ENCODE measurements around the gene MKRN3. TPM values are rescaled to one million over a fixed set of nuclear protein-coding genes. Genes with fewer than 3 reads are reported as not detected.

The MKRN3 gene
- total and polyA plus RNA-seq, 3 donors from 2014 or later = 4.5 to 7.8 (median 6.4) TPM

GRCh38 chr15:23606226-23606625 is 40.8 kb downstream of the MKRN3 start:
- no peak for DNase-seq
- no peaks in the 10 kb centered on the region for H3K36me3 ChIP-seq (ENCODE audit: low read depth, missing control alignments)
- intact Hi-C loops (cut with DNase I; ENCODE audit: low total_unique reads) = no loop called here
- no peaks in the 10 kb centered on the region for H3K27me3 ChIP-seq
- no peaks in the 10 kb centered on the region for H3K4me1 ChIP-seq
- WGBS, 2 donors = 72 to 100% methylated on average over 2 of the region's 2 CpGs
- H3K27ac ChIP-seq = no peak overlapping the region
- TF ChIP-seq POLR2A (IDR thresholded peaks at IDR 0.05) = no peak
- TF ChIP-seq, protein P1, sequence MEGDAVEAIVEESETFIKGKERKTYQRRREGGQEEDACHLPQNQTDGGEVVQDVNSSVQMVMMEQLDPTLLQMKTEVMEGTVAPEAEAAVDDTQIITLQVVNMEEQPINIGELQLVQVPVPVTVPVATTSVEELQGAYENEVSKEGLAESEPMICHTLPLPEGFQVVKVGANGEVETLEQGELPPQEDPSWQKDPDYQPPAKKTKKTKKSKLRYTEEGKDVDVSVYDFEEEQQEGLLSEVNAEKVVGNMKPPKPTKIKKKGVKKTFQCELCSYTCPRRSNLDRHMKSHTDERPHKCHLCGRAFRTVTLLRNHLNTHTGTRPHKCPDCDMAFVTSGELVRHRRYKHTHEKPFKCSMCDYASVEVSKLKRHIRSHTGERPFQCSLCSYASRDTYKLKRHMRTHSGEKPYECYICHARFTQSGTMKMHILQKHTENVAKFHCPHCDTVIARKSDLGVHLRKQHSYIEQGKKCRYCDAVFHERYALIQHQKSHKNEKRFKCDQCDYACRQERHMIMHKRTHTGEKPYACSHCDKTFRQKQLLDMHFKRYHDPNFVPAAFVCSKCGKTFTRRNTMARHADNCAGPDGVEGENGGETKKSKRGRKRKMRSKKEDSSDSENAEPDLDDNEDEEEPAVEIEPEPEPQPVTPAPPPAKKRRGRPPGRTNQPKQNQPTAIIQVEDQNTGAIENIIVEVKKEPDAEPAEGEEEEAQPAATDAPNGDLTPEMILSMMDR (IDR thresholded peaks at IDR 0.05) = no peak
- H3K4me3 ChIP-seq = no peak overlapping the region
- H3K9me3 ChIP-seq = no peaks in the 10 kb centered on the region

- intact Hi-C loops (cut with DNase I; ENCODE audit: low total_unique reads) = no loop called here
- Histone ChIP-seq H3K27ac (no peak overlapping the region), H3K4me3 (peak overlapping the region in 1 of 2 donors; percentile 24), H3K36me3 (ENCODE audit: low read depth, missing control alignments) (no peaks in the 10 kb centered on the region), H3K4me1 (no peaks in the 10 kb centered on the region), H3K9me3 (no peaks in the 10 kb centered on the region), H3K27me3 (no peaks in the 10 kb centered on the region)
- TF ChIP-seq, protein P1 (IDR thresholded peaks at IDR 0.05) = no peak
- no peak for TF ChIP-seq POLR2A (IDR thresholded peaks at IDR 0.05)
- no peak for DNase-seq
- WGBS, 2 donors = 50 to 65% methylated on average over 10 of the region's 10 CpGs
These were observed 51.1 kb downstream of the MKRN3 start for GRCh38 chr15:23616536-23616935.

MicroRNAs within 50 kb of the gene (microRNA counts, 767-probe panel; counts per million panel counts)
- 0 to 152 counts per million in 2 donors for microRNA hsa-miR-4508

Small RNAs within 50 kb of the gene (microRNA-seq; reads per million reads assigned to microRNA genes)
- gene MIR4508 (ENCODE audit: borderline number of aligned reads in 2 of 2, borderline replicate concordance in 1 of 2) = 0 reads per million in 2 donors

Small RNAs within 50 kb of the gene (small RNA-seq; reads per million reads assigned to genes)
- gene MIR4508 = 0 reads per million in 2 donors

Other genes with a start within 250 kb of the MKRN3 start
- gene GOLGA6L26, start 231.5 kb upstream of the MKRN3 start, total RNA-seq = 10 to 100 TPM in 1 of 2 donors, 1 to 10 TPM in 1; 5.8 to 13.9 TPM
- gene GOLGA6L26, start 231.5 kb upstream of the MKRN3 start, polyA plus RNA-seq (ENCODE audit: insufficient read depth, low read depth, low replicate concordance) = not detected
- gene GOLGA8S, start 210.9 kb upstream of the MKRN3 start, total RNA-seq = 10 to 100 TPM in 1 of 2 donors, 1 to 10 TPM in 1; 9.2 to 33.9 TPM
- 15.5 TPM for gene GOLGA8S, start 210.9 kb upstream of the MKRN3 start, polyA plus RNA-seq (ENCODE audit: insufficient read depth, low read depth, low replicate concordance)
- gene GOLGA6L2, start 118.4 kb upstream of the MKRN3 start, total RNA-seq = 10 to 100 TPM in 1 of 2 donors, 1 to 10 TPM in 1; 4.2 to 14.6 TPM
- 32.0 TPM for gene GOLGA6L2, start 118.4 kb upstream of the MKRN3 start, polyA plus RNA-seq (ENCODE audit: insufficient read depth, low read depth, low replicate concordance)
- 1 to 10 TPM; 1.9 to 3.5 TPM for gene MAGEL2, start 82.2 kb downstream of the MKRN3 start, total RNA-seq
- gene MAGEL2, start 82.2 kb downstream of the MKRN3 start, polyA plus RNA-seq (ENCODE audit: insufficient read depth, low read depth, low replicate concordance) = 5.8 TPM
- 100 to 1,000 TPM in 1 of 2 donors, 10 to 100 TPM in 1; 66.5 to 117 TPM for gene NDN, start 121.6 kb downstream of the MKRN3 start, total RNA-seq
- 60.7 TPM for gene NDN, start 121.6 kb downstream of the MKRN3 start, polyA plus RNA-seq (ENCODE audit: insufficient read depth, low read depth, low replicate concordance)

Data from testis (tissue), 3 donors.